HCT116 (cell line): Measurements from ENCODE around the gene INPP5F. TPM values are rescaled to one million over a fixed set of nuclear protein-coding genes. Genes with fewer than 3 reads are reported as not detected.

ENCODE experiments used
- ATAC-seq: fragments of 200-7000 bp; cut with Tn5 transposase; 2 replicates; pipeline ENCODE4 v1.9.1; 2020; ENCODE audit warnings: mild to moderate bottlenecking, moderate library complexity
- BruUV-seq: library from RNA; stranded (reverse); fragments of 400-500 nt; replicated peaks from 2 replicates; lab custom pipeline; 2021; lab: Mats Ljungman, UMichigan
- CTCF ChIA-PET: fragments of 300-600 bp; sonication (Branson Sonifier 250); formaldehyde crosslinking; loops from one replicate; lab custom pipeline; 2021; ENCODE audit warnings: antibody characterized with exemption; lab: Charles Lee
- POLR2A ChIA-PET: fragments of 300-600, 350-600 bp; sonication (Branson Sonifier 250); formaldehyde crosslinking; loops from one replicate; lab custom pipeline; 2021; ENCODE audit warnings: antibody characterized with exemption; lab: Charles Lee
- RAD21 ChIA-PET, 2 experiments: fragments of 300-600 bp; sonication (Branson Sonifier 250); formaldehyde crosslinking; loops; one replicate each; lab custom pipeline; 2023; ENCODE audit warnings: low total read pairs in 2 of 2; ENCODE audit not compliant: uncharacterized antibody in 2 of 2, unreplicated experiment in 2 of 2, low non-redundant PET in 1 of 2; lab: Charles Lee
- DNase-seq: peaks from one replicate; pipeline ENCODE4 v3.0.0-alpha.2; 2010; ENCODE audit warnings: low read depth, low spot score
- H2AFZ ChIP-seq: fragments of 200-600 bp; shearing (Covaris generic), sonication (generic); 2 replicates; pipeline ENCODE4 v1.6.1; 2017; ENCODE audit warnings: low read depth, mixed run types, mixed read lengths, antibody characterized with exemption, low read length; ENCODE audit not compliant: poor library complexity, severe bottlenecking
- H3K27ac ChIP-seq: 2 replicates; pipeline ENCODE4 v1.5.1; 2012; ENCODE audit warnings: low read depth, low read length
- H3K27me3 ChIP-seq: fragments of 200-600 bp; sonication (generic); 2 replicates; pipeline ENCODE4 v1.6.1; 2016; ENCODE audit warnings: mixed run types, low read length, mixed read lengths; ENCODE audit not compliant: insufficient read depth
- H3K36me3 ChIP-seq, 2 experiments: fragments of 200-500 bp in 1 of 2; fragments of 200-600 bp in 1 of 2; sonication (Bioruptor generic) in 1 of 2; sonication (generic) in 1 of 2; 2 replicates each; pipeline versions ENCODE4 v1.5.1 to v1.6.1; 2014 to 2016; ENCODE audit warnings: low read length in 2 of 2, inconsistent platforms in 1 of 2, mixed read lengths in 1 of 2, mixed run types in 1 of 2; ENCODE audit not compliant: insufficient read depth in 2 of 2, control insufficient read depth in 1 of 2
- H3K4me1 ChIP-seq, 2 experiments: fragments of 200-600 bp in 1 of 2; sonication (generic) in 1 of 2; 2 replicates each; pipeline versions ENCODE4 v1.5.1 to v1.6.1; 2012 to 2017; ENCODE audit warnings: low read length in 2 of 2, inconsistent platforms in 1 of 2, mild to moderate bottlenecking in 1 of 2, mixed read lengths in 1 of 2, mixed run types in 1 of 2, moderate library complexity in 1 of 2; ENCODE audit not compliant: insufficient read depth in 2 of 2, control insufficient read depth in 1 of 2
- H3K4me2 ChIP-seq: fragments of 200-600 bp; sonication (generic); 2 replicates; pipeline ENCODE4 v1.6.1; 2017; ENCODE audit warnings: mixed run types, low read length, mixed read lengths
- H3K4me3 ChIP-seq, 2 experiments: fragments of 200-600 bp in 1 of 2; sonication (generic) in 1 of 2; replicated peaks in 1 of 2; 2 replicates each; pipeline ENCODE4 v1.5.1; 2011 to 2016; ENCODE audit warnings: low read length in 2 of 2, control low read depth in 1 of 2, low read depth in 1 of 2, mild to moderate bottlenecking in 1 of 2, mixed read lengths in 1 of 2, mixed run types in 1 of 2
- H3K79me2 ChIP-seq: fragments of 200-600 bp; sonication (generic); 2 replicates; pipeline ENCODE4 v1.6.1; 2017; ENCODE audit warnings: mild to moderate bottlenecking, mixed run types, low read length, moderate library complexity, mixed read lengths; ENCODE audit not compliant: insufficient read depth
- H3K9ac ChIP-seq: fragments of 200-600 bp; sonication (generic); 2 replicates; pipeline ENCODE4 v1.6.1; 2016; ENCODE audit warnings: low read length, mixed read lengths
- H3K9me2 ChIP-seq: fragments of 200-600 bp; sonication (generic), shearing (Covaris generic); 2 replicates; pipeline ENCODE4 v1.6.1; 2017; ENCODE audit warnings: mixed run types, mild to moderate bottlenecking, moderate library complexity; ENCODE audit not compliant: insufficient read depth
- H3K9me3 ChIP-seq, 2 experiments: fragments of 200-500 bp in 1 of 2; fragments of 200-600 bp in 1 of 2; sonication (Bioruptor generic) in 1 of 2; sonication (generic) in 1 of 2; 2 replicates each; pipeline ENCODE4 v1.6.1; 2014 to 2017; ENCODE audit warnings: low read length in 2 of 2, mixed read lengths in 2 of 2, inconsistent platforms in 1 of 2, low read depth in 1 of 2, mild to moderate bottlenecking in 1 of 2, mixed run types in 1 of 2, moderate library complexity in 1 of 2; ENCODE audit not compliant: control insufficient read depth in 1 of 2, insufficient read depth in 1 of 2
- H4K20me1 ChIP-seq: fragments of 200-600 bp; sonication (generic), shearing (Covaris generic); 2 replicates; pipeline ENCODE4 v1.6.1; 2017; ENCODE audit warnings: mixed run types, mild to moderate bottlenecking, moderate library complexity; ENCODE audit not compliant: insufficient read depth
- CBX3 ChIP-seq: IDR thresholded peaks from 2 replicates; pipeline ENCODE4 v1.6.1; 2012; ENCODE audit warnings: low read depth
- EGR1 ChIP-seq: IDR thresholded peaks from 2 replicates; pipeline ENCODE4 v1.6.1; 2012; ENCODE audit warnings: low read depth
- EZH2phosphoT487 ChIP-seq: fragments of 200-600 bp; IDR thresholded peaks from 2 replicates; pipeline ENCODE4 v1.6.1; 2018; ENCODE audit warnings: antibody characterized with exemption, borderline replicate concordance
- JUND ChIP-seq: IDR thresholded peaks from 2 replicates; pipeline ENCODE4 v1.6.1; 2012
- POLR2A ChIP-seq: IDR thresholded peaks from 2 replicates; pipeline ENCODE4 v1.7.0; 2011; ENCODE audit warnings: borderline replicate concordance; ENCODE audit not compliant: insufficient read depth, insufficient read length; ENCODE audit errors: extremely low read depth
- POLR2AphosphoS5 ChIP-seq: IDR thresholded peaks from 2 replicates; pipeline ENCODE4 v1.6.1; 2011; ENCODE audit warnings: mild to moderate bottlenecking, low read depth, low read length, moderate library complexity
- RAD21 ChIP-seq: IDR thresholded peaks from 2 replicates; pipeline ENCODE4 v1.6.1; 2012; ENCODE audit warnings: low read depth, mild to moderate bottlenecking
- SIN3A ChIP-seq: IDR thresholded peaks from 2 replicates; pipeline ENCODE4 v1.6.1; 2012; ENCODE audit warnings: low read depth
- SRF ChIP-seq: IDR thresholded peaks from 2 replicates; pipeline ENCODE4 v1.6.1; 2012; ENCODE audit warnings: low read depth
- TCF7L2 ChIP-seq: IDR thresholded peaks from 2 replicates; pipeline ENCODE4 v1.7.0; 2011; ENCODE audit warnings: borderline replicate concordance, inconsistent platforms; ENCODE audit not compliant: insufficient read depth, insufficient read length; ENCODE audit errors: extremely low read depth
- ZFX ChIP-seq: fragments of 450-650 bp; IDR thresholded peaks from 2 replicates; pipeline ENCODE4 v1.6.1; 2017
- ZNF274 ChIP-seq: fragments of 200-500 bp; sonication (Bioruptor generic); IDR thresholded peaks from 2 replicates; pipeline ENCODE4 v1.6.1; 2014; ENCODE audit warnings: mild to moderate bottlenecking, low read depth, low read length, inconsistent platforms
- intact Hi-C: fragments of 100-400 bp; cut with micrococcal nuclease; formaldehyde crosslinking; loops from 2 replicates; pipeline ENCODE4 v1.10.0; 2022
- total RNA-seq: library from RNA; stranded (reverse); gene quantifications from one replicate; pipeline ENCODE4 v1.2.1, GENCODE V29; 2021; ENCODE audit not compliant: unreplicated experiment
- TF ChIP-seq, protein P1 (sequence below), 3 experiments: fragments of 200-600 bp in 1 of 3; sonication (generic) in 1 of 3; IDR thresholded peaks in 2 of 3; conservative IDR thresholded peaks in 1 of 3; 2 replicates each; pipeline ENCODE4 v1.5.1; 2012 to 2017; ENCODE audit warnings: low read depth in 2 of 3, low read length in 2 of 3, antibody characterized with exemption in 1 of 3, borderline replicate concordance in 1 of 3, control low read depth in 1 of 3, mild to moderate bottlenecking in 1 of 3, mixed read lengths in 1 of 3, mixed run types in 1 of 3, moderate library complexity in 1 of 3; ENCODE audit not compliant: insufficient read depth in 1 of 3
- TF ChIP-seq, protein P2 (sequence below): IDR thresholded peaks from 2 replicates; pipeline ENCODE4 v1.6.1; 2012

INPP5F gene
- total RNA-seq, 1 experiment from 2014 or later: 21.6 TPM

DNA sequence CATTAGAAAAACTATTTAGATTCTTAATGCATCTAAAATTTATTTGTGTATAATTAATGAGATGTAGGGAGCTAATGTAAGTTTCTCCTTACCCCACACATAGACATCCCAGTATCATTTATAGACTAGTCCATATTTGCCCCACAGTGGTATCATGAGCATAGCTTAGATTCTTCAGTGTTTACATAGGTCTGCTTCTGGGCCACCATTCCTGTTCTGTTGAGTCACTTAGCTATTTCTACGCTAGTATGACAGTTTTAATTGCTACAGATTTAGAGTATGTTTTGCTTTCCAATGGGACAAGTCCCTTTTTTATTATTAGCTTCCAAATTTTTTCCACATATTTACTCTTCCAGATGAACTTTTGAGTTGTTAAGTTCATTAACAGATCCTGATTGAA, 77.4 kb downstream of the INPP5F start:
- BruUV-seq: no TSS peak
- Histone ChIP-seq H3K79me2 (no peaks in the 10 kb centered on the region), H3K27me3 (no peaks in the 10 kb centered on the region), H3K4me2 (no peak overlapping the region), H3K9me2 (no peaks in the 10 kb centered on the region), H3K4me3 (no peak overlapping the region), H4K20me1 (no peaks in the 10 kb centered on the region; the same call in 1 of the 2 replicates), H3K9ac (no peak overlapping the region), H3K36me3 (no peaks in the 10 kb centered on the region), H3K9me3 (no peaks in the 10 kb centered on the region), H2AFZ (no peak overlapping the region), H3K4me1 (no peaks in the 10 kb centered on the region), H3K27ac (no peak overlapping the region)
- intact Hi-C loops: no loop called here
- DNase-seq (no peak), ATAC-seq (no peak)
- ChIA-PET CTCF (interaction anchor here (1.0 to 1.7 kb wide), 2 partner anchors 52 to 56 kb away, joined by 3 to 6 read pairs; no protein-coding TSS in a partner anchor), RAD21 (no interaction called here), POLR2A (interaction anchor here (1.4 kb wide), 1 partner anchor 13 kb away, joined by 4 read pairs; no protein-coding TSS in a partner anchor)
- no peak for TF ChIP-seq EZH2phosphoT487
- TF ChIP-seq RAD21: no peak
- TF ChIP-seq SRF: no peak
- TF ChIP-seq, protein P1, sequence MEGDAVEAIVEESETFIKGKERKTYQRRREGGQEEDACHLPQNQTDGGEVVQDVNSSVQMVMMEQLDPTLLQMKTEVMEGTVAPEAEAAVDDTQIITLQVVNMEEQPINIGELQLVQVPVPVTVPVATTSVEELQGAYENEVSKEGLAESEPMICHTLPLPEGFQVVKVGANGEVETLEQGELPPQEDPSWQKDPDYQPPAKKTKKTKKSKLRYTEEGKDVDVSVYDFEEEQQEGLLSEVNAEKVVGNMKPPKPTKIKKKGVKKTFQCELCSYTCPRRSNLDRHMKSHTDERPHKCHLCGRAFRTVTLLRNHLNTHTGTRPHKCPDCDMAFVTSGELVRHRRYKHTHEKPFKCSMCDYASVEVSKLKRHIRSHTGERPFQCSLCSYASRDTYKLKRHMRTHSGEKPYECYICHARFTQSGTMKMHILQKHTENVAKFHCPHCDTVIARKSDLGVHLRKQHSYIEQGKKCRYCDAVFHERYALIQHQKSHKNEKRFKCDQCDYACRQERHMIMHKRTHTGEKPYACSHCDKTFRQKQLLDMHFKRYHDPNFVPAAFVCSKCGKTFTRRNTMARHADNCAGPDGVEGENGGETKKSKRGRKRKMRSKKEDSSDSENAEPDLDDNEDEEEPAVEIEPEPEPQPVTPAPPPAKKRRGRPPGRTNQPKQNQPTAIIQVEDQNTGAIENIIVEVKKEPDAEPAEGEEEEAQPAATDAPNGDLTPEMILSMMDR (IDR thresholded peaks at IDR 0.05 in 2 of 3, conservative IDR thresholded peaks at IDR 0.05 in 1 of 3; ENCODE audit: borderline replicate concordance in 1 of 3, insufficient read depth in 1 of 3, low read depth in 2 of 3, low read length in 2 of 3): no peak
- no peak for TF ChIP-seq POLR2A
- TF ChIP-seq, protein P2, sequence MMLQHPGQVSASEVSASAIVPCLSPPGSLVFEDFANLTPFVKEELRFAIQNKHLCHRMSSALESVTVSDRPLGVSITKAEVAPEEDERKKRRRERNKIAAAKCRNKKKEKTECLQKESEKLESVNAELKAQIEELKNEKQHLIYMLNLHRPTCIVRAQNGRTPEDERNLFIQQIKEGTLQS: no peak
- no peak for TF ChIP-seq EGR1
- TF ChIP-seq ZNF274: no peak
- no peak for TF ChIP-seq POLR2AphosphoS5
- TF ChIP-seq SIN3A: no peak
- TF ChIP-seq ZFX: no peak
- TF ChIP-seq JUND: no peak
- TF ChIP-seq TCF7L2: no peak
- TF ChIP-seq CBX3: no peak
